CD4-positive, alpha-beta T cell treated with Interleukin-4 for 1 hour (primary cell): Measurements from ENCODE around the gene GFRAL.

Experiments
- DNase-seq, 2 donors: peaks; one replicate each; pipeline ENCODE4 v3.0.0-alpha.2; 2020 to 2022

The GFRAL gene

DNA sequence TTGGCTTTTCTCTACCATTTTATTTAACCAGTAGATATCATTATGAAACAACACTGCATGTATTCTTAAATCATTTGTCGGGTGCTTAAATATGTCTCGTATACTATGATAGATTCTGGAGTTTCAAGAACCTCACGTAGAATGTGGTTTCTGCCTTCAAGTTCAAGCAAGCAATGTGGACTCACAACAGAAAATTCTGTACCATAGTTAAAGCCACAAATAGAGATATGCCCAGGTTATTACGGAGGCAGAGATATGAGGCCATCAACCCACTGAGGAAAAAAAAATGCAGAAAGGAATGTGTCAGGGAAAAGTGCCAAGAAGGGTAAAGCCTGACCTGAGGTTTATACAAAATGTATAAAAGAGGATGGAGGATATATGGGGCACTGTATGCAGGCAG, 109.9 kb downstream of the GFRAL start:
- DNase-seq: no peak

DNA sequence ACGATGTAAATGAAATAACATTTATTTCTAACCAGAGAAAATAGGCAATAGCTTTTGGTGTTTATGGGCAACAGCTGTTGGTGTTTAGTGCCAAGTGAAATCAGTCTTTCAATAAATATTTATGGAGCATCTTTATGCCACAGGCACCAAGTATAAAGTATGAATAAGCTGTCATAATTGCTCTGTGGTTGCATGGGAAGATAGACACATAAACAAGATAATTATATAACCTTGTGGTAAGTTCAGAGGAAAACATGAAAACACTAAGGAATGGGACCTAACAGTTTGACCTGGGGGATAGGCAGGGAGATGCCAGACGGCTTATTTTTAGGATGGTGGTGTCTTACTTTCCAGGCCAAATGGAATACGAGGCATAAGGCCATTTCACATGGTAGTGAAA, 110.9 kb downstream of the GFRAL start:
- DNase-seq: no peak

DNA sequence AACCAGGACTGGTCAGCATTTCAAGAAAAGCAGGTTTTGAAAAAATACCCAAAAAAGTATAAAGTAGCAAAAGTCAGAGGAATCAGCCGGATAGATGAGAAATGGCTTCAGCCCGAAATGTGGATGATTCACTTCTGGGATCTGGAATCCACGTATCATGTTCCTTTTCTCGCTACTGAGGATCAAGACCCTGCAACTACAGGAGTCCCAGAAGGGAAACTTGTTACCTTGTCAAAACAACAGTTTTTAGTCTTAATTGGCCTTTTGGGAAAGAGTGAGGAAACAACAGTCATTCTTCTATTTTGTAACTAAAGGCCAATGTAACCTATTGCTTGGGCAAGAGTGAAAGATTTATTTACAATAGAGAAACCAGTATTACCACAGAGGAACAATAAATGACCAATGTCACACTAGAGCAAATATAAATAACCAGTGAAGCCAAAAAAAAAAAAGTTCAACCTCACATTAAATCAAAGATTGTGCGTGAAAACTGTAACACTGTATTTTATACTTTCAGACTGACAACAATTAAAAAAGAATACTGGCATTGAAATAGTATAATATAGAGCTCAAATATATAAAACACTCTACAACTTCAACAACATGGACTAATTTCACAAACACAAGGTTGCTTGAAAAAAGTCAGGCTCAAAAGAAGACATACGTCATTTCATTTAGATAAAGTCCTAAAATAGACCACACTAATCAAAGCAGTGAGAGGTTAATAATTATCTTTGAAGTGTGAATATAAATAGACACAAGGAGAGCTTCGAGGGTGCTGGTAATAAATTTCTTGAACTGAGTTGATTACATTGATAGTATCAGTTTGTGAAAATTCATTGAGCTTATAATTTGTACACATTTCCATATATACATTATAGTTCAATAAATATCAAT, 116.2 kb downstream of the GFRAL start:
- no peak for DNase-seq

- DNase-seq: no peak
These were observed 118.5 kb downstream of the GFRAL start for GRCh38 chr6:55445648-55446204.

- no peak for DNase-seq
These were observed 120.6 kb downstream of the GFRAL start for GRCh38 chr6:55447891-55448290.

DNA sequence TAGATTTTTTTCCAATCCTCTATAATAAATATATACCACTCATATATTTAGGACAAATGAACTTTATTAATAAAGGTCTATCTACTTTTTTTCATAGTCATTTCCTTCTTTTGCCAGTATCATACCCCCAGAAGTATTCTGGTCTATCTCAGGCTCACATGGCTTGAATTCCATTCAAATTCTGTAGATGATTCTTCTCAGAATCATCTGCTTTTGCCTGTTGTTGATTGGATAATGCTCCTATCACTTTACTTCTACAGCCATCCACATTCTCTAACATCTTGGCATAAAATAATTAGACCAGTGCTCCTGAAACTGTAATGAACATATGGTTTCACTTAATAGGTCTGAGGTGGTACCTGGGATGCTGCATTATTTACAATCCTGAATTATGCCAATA, 121.2 kb downstream of the GFRAL start:
- no peak for DNase-seq

GRCh38 chr6:55449225-55449624, 122.0 kb downstream of the GFRAL start:
- DNase-seq: no peak

GRCh38 chr6:55450005-55450404, 122.7 kb downstream of the GFRAL start:
- DNase-seq: no peak
